ENCODE results near the gene TRIP12. TPM values are rescaled to one million over a fixed set of nuclear protein-coding genes. Genes with fewer than 3 reads are reported as not detected.

The TRIP12 gene
- total and polyA plus RNA-seq, 2 donors (not counting 1 experiment from before 2014, with no cell fraction given): 30.9 to 274 TPM

DNA sequence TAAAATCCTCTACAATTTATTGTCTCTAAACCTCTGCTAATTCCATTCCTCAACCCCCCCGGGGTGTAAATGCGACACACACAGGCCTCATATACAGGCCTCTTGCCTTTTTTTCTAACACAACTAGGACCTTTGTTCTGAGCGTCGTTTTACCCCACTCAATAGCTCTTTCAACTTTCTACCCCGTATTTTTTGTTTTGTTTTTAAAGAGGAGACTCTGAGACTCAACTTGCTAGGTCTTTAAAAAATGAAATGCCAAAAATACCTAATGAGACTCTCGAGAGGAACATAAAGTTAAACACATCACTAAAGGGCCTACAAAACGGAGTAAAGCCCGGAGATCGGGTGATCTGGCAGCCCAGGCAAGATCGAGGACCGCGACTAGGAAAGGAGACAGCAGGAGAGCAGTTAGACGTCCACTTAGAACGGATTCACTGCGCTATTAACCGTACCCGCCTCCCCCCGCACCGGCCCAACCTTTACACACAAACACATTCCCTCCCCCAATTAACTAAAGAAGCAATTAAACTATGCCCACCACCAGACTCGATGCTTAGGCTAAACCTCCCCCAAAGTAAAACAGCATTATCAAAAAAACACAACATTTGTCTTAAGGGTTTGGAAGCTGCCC lies 1.7 kb downstream of the TRIP12 start:
- TF ChIP-seq, protein P1, sequence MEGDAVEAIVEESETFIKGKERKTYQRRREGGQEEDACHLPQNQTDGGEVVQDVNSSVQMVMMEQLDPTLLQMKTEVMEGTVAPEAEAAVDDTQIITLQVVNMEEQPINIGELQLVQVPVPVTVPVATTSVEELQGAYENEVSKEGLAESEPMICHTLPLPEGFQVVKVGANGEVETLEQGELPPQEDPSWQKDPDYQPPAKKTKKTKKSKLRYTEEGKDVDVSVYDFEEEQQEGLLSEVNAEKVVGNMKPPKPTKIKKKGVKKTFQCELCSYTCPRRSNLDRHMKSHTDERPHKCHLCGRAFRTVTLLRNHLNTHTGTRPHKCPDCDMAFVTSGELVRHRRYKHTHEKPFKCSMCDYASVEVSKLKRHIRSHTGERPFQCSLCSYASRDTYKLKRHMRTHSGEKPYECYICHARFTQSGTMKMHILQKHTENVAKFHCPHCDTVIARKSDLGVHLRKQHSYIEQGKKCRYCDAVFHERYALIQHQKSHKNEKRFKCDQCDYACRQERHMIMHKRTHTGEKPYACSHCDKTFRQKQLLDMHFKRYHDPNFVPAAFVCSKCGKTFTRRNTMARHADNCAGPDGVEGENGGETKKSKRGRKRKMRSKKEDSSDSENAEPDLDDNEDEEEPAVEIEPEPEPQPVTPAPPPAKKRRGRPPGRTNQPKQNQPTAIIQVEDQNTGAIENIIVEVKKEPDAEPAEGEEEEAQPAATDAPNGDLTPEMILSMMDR (IDR thresholded peaks at IDR 0.05): no peak
- no peak for TF ChIP-seq EZH2 (IDR thresholded peaks at IDR 0.05; ENCODE audit: borderline replicate concordance, insufficient read depth, low read depth, low read length, poor library complexity, severe bottlenecking)
- Histone ChIP-seq H3K27ac (ENCODE audit: low read length in 2 of 2) (peak overlapping the region; percentile 83 to 98), H3K9ac (ENCODE audit: low read length) (peak overlapping the region; percentile 93), H3K27me3 (replicated peaks in 1 of 4; ENCODE audit: control extremely low read depth in 1 of 4, control insufficient read depth in 3 of 4, insufficient read depth in 4 of 4, low read length in 3 of 4) (no peaks in the 10 kb centered on the region), H3K36me3 (replicated peaks in 1 of 2; ENCODE audit: control extremely low read depth in 1 of 2, control insufficient read depth in 1 of 2, extremely low read depth in 1 of 2, insufficient read depth in 2 of 2, low read length in 1 of 2) (peaks cover 1 to 9% of the 10 kb centered on the region in 2 experiments), H3K4me2 (replicated peaks; ENCODE audit: low read depth, low read length, poor library complexity, severe bottlenecking) (peak overlapping the region; percentile 83), H3K79me2 (ENCODE audit: control insufficient read depth, insufficient read depth, low read length) (peaks cover 62% of the 10 kb centered on the region), H3K9me3 (ENCODE audit: control extremely low read depth in 1 of 3, control insufficient read depth in 2 of 3, insufficient read depth in 1 of 3, low read length in 2 of 3) (no peaks in the 10 kb centered on the region), H3K4me1 (ENCODE audit: control insufficient read depth in 2 of 2, insufficient read depth in 2 of 2, low read length in 2 of 2) (peaks cover 20 to 24% of the 10 kb centered on the region in 2 donors), H4K20me1 (ENCODE audit: control insufficient read depth, insufficient read depth, low read length, poor library complexity, severe bottlenecking) (peaks cover 17% of the 10 kb centered on the region), H2AFZ (ENCODE audit: insufficient read depth, low read depth, low read length, poor library complexity, severe bottlenecking) (peak overlapping the region; percentile 40), H3K4me3 (ENCODE audit: control extremely low read depth in 1 of 5, extremely low read depth in 1 of 5, insufficient read depth in 1 of 5, low read depth in 2 of 5, low read length in 4 of 5) (peak overlapping the region; percentile 71 to 98 (median 90))
- 10% methylated on average over 14 of the region's 20 CpGs for WGBS (ENCODE audit: insufficient coverage)
- ChIA-PET POLR2A (interaction anchor here (2.3 kb wide), 1 partner anchor 9 kb away, joined by 7 read pairs; no protein-coding TSS in a partner anchor), CTCF (no interaction called here)
- ATAC-seq (ENCODE audit: low read depth): no peak
- DNase-seq: peak; percentile 60
- H3K4me1 Mint-ChIP-seq: peaks cover 51% of the 10 kb centered on the region
- peak overlapping the region; percentile 96 for H3K4me3 Mint-ChIP-seq
- H3K27ac Mint-ChIP-seq: peak overlapping the region; percentile 83
- intact Hi-C loops (cut with micrococcal nuclease): loop anchor here (5.0 kb wide), 1 partner anchor 792 kb away; the partner anchor contains the start of gene CAB39
- H3K9me3 Mint-ChIP-seq (ENCODE audit: insufficient read depth): peaks cover 3% of the 10 kb centered on the region
- no peaks in the 10 kb centered on the region for H3K27me3 Mint-ChIP-seq

DNA sequence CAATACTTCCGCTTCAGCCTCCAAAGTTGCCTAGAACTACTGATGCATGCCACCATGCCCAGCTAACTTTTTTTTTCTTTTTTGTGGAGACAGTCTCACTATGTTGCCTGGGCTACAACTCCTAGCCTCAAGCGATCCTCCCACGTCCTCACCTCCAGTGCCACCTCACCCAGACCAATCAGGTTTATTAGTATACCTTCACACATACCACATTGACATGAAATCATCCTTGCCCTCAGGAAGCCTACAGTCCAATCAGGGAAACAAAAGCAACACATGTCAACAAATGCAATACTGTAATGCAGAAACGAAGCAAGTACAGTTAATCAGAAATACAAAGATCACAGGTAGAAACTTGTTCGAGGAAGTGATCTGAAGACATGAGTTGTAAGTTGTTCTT lies 4.0 kb downstream of the TRIP12 start:
- H3K4me1 Mint-ChIP-seq: peaks cover 63% of the 10 kb centered on the region
- Histone ChIP-seq H3K27ac (ENCODE audit: low read length in 2 of 2) (peak overlapping the region in 1 of 2 donors; percentile 98), H3K9ac (ENCODE audit: low read length) (no peak overlapping the region), H3K36me3 (replicated peaks in 1 of 2; ENCODE audit: control extremely low read depth in 1 of 2, control insufficient read depth in 1 of 2, extremely low read depth in 1 of 2, insufficient read depth in 2 of 2, low read length in 1 of 2) (peaks cover 1 to 9% of the 10 kb centered on the region in 2 experiments), H3K4me2 (replicated peaks; ENCODE audit: low read depth, low read length, poor library complexity, severe bottlenecking) (no peak overlapping the region), H2AFZ (ENCODE audit: insufficient read depth, low read depth, low read length, poor library complexity, severe bottlenecking) (no peak overlapping the region), H3K79me2 (ENCODE audit: control insufficient read depth, insufficient read depth, low read length) (peaks cover 85% of the 10 kb centered on the region), H3K9me3 (ENCODE audit: control extremely low read depth in 1 of 3, control insufficient read depth in 2 of 3, insufficient read depth in 1 of 3, low read length in 2 of 3) (no peaks in the 10 kb centered on the region), H3K4me3 (ENCODE audit: control extremely low read depth in 1 of 5, extremely low read depth in 1 of 5, insufficient read depth in 1 of 5, low read depth in 2 of 5, low read length in 4 of 5) (no peak overlapping the region), H3K4me1 (ENCODE audit: control insufficient read depth in 2 of 2, insufficient read depth in 2 of 2, low read length in 2 of 2) (peaks cover 32 to 36% of the 10 kb centered on the region in 2 donors), H4K20me1 (ENCODE audit: control insufficient read depth, insufficient read depth, low read length, poor library complexity, severe bottlenecking) (peaks cover 21% of the 10 kb centered on the region), H3K27me3 (replicated peaks in 1 of 4; ENCODE audit: control extremely low read depth in 1 of 4, control insufficient read depth in 3 of 4, insufficient read depth in 4 of 4, low read length in 3 of 4) (no peaks in the 10 kb centered on the region)
- H3K27ac Mint-ChIP-seq: peak overlapping the region; percentile 84
- no peak for TF ChIP-seq EZH2 (IDR thresholded peaks at IDR 0.05; ENCODE audit: borderline replicate concordance, insufficient read depth, low read depth, low read length, poor library complexity, severe bottlenecking)
- TF ChIP-seq, protein P1 (IDR thresholded peaks at IDR 0.05): no peak
- no peak for ATAC-seq (ENCODE audit: low read depth)
- 93% methylated on average over 3 of the region's 5 CpGs for WGBS (ENCODE audit: insufficient coverage)
- ChIA-PET POLR2A (no interaction called here), CTCF (no interaction called here)
- DNase-seq: no peak
- intact Hi-C loops (cut with micrococcal nuclease): loop anchor here (10.0 kb wide), 1 partner anchor 63 kb away; no protein-coding TSS in a partner anchor
- no peak overlapping the region for H3K4me3 Mint-ChIP-seq
- H3K9me3 Mint-ChIP-seq (ENCODE audit: insufficient read depth): peaks cover 3% of the 10 kb centered on the region
- H3K27me3 Mint-ChIP-seq: no peaks in the 10 kb centered on the region
